ENCODE results near the gene DNAH10. TPM values are rescaled to one million over a fixed set of nuclear protein-coding genes. Genes with fewer than 3 reads are reported as not detected.

The DNAH10 gene
- total and polyA plus RNA-seq, 7 experiments from 2014 or later, result 0.05 to 0.50 (median 0.10) TPM

DNA sequence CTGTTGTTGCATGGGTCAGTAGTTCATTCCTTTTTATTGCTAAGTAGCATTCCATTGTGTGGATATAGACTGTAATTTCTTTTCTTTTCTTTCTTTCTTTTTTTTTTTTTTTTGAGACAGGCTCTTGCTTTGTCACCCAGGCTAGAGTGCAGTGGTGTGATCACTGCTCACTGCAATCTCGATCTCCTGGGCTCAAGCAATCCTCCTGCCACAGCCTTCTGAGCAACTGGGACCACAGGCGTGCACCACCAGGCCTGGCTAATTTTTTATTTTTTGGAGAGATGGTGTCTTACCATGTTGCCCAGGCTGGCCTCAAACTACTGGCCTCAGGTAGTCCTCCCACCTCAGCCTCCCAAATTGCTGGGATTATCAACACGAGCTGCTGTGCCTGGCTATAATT is 44.8 kb upstream of the DNAH10 start:
- Mint-ChIP-seq H3K4me1 (peaks cover 23 to 46% (median 33%) of the 10 kb centered on the region in 7 donors), H3K27ac (peak overlapping the region in 2 of 9 donors; percentile 28 to 74), H3K27me3 (no peaks in the 10 kb centered on the region), H3K4me3 (peak overlapping the region in 2 of 10 donors; percentile 31 to 32), H3K9me3 (no peaks in the 10 kb centered on the region), H3K36me3 (peaks cover 0 to 13% (median 4%) of the 10 kb centered on the region in 5 donors)
- intact Hi-C loops (cut with micrococcal nuclease), result no loop called here
- POLR2A ChIA-PET, result interaction anchor here (0.6 kb wide), 2 partner anchors 21 to 28 kb away, joined by 3 to 4 read pairs; no protein-coding TSS in a partner anchor
- CTCF ChIA-PET, result no interaction called here
- Histone ChIP-seq H3K4me1 (ENCODE audit: control insufficient read depth in 2 of 2, insufficient read depth in 2 of 2, low read length in 2 of 2) (peaks cover 11 to 15% of the 10 kb centered on the region in 2 donors), H3K27me3 (ENCODE audit: control insufficient read depth in 2 of 2, insufficient read depth in 2 of 2, low read length in 2 of 2) (no peaks in the 10 kb centered on the region), H3K9me3 (ENCODE audit: control insufficient read depth in 2 of 3, low read length in 3 of 3) (no peaks in the 10 kb centered on the region), H3K27ac (ENCODE audit: low read depth, low read length) (no peak overlapping the region), H3K4me3 (ENCODE audit: low read length) (no peak overlapping the region), H3K36me3 (ENCODE audit: control insufficient read depth in 2 of 3, insufficient read depth in 3 of 3, low read length in 3 of 3) (peaks cover 0 to 26% (median 4%) of the 10 kb centered on the region in 3 experiments)
- no peak for ATAC-seq
- no peak for DNase-seq

DNA sequence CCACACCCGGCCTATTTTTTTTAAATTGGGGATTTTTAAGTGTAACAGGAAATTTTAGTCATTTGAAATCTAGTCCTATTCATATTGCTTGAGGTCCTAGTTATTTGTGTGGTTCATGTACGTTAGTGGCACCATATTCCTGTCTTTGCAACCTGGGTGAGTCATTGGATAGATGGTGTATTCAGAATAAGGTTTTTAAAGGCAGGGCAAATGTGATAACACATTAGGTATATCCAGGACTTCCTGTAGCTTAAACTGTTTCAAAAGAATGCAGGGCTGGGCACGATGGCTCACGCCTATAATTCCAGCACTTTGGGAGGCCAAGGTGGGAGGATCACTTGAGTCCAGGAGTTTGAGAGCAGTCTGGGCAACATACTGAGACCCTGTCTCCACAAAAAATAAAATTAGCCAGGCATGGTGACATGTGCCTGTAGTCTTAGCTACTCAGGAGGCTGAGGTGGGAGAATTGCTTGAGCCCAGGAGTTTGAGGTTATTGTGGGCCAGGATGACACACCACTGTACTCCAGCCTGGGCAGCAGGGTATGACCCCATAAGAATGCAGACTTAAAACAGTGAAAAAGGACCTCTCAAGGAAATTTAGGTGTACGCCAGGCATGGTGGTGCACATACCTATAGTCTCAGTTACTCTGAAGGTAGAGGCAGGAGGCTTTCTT is 41.8 kb upstream of the DNAH10 start:
- intact Hi-C loops (cut with micrococcal nuclease), result no loop called here
- DNase-seq (no peak), ATAC-seq (no peak)
- ChIA-PET POLR2A (no interaction called here), CTCF (no interaction called here)
- Histone ChIP-seq H3K36me3 (ENCODE audit: control insufficient read depth in 2 of 3, insufficient read depth in 3 of 3, low read length in 3 of 3) (peaks cover 0 to 33% (median 4%) of the 10 kb centered on the region in 3 experiments), H3K27me3 (ENCODE audit: control insufficient read depth in 2 of 2, insufficient read depth in 2 of 2, low read length in 2 of 2) (no peaks in the 10 kb centered on the region), H3K9me3 (ENCODE audit: control insufficient read depth in 2 of 3, low read length in 3 of 3) (no peaks in the 10 kb centered on the region), H3K4me1 (ENCODE audit: control insufficient read depth in 2 of 2, insufficient read depth in 2 of 2, low read length in 2 of 2) (no peaks in the 10 kb centered on the region), H3K27ac (ENCODE audit: low read depth, low read length) (no peak overlapping the region), H3K4me3 (ENCODE audit: low read length) (no peak overlapping the region)
- H3K9me3 Mint-ChIP-seq, result no peaks in the 10 kb centered on the region
- H3K4me1 Mint-ChIP-seq, result peaks cover 9 to 36% (median 15%) of the 10 kb centered on the region in 7 donors
- H3K36me3 Mint-ChIP-seq, result peaks cover 0 to 17% (median 4%) of the 10 kb centered on the region in 5 donors
- H3K27me3 Mint-ChIP-seq, result no peaks in the 10 kb centered on the region
- peak overlapping the region in 1 of 9 donors; percentile 60 for H3K27ac Mint-ChIP-seq
- H3K4me3 Mint-ChIP-seq, result no peak overlapping the region

DNA sequence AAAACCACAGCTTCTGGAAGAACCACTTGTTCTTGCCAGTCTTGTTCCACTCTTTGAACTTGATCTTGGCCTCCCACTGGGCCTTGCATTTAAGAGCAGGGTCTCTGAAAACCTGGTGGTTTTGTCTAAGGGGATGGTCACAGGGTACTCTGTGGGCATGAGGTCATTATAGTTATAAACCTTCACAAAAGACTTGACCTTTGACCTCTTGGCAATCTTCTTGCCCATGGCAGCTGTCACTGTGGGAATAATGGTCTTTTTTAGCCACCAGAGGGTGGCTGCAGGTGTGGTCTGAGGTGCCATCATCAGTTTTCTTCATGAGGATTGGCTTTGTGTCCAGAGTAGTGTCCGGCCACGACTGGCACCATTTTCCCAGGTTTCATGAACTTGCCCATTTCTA is 40.9 kb upstream of the DNAH10 start:
- Mint-ChIP-seq H3K27me3 (no peaks in the 10 kb centered on the region), H3K36me3 (peaks cover 0 to 23% (median 9%) of the 10 kb centered on the region in 5 donors), H3K27ac (no peak overlapping the region), H3K4me1 (peaks cover 9 to 35% (median 13%) of the 10 kb centered on the region in 7 donors), H3K9me3 (no peaks in the 10 kb centered on the region), H3K4me3 (no peak overlapping the region)
- ChIA-PET CTCF (no interaction called here), POLR2A (interaction anchor here (2.4 kb wide), 1 partner anchor 9 kb away, joined by 10 read pairs; the partner anchor contains the start of gene ATP6V0A2)
- H3K27me3 ChIP-seq (ENCODE audit: control insufficient read depth in 2 of 2, insufficient read depth in 2 of 2, low read length in 2 of 2), result no peaks in the 10 kb centered on the region
- no peak overlapping the region for H3K27ac ChIP-seq (ENCODE audit: low read depth, low read length)
- H3K4me3 ChIP-seq (ENCODE audit: low read length), result no peak overlapping the region
- H3K4me1 ChIP-seq (ENCODE audit: control insufficient read depth in 2 of 2, insufficient read depth in 2 of 2, low read length in 2 of 2), result no peaks in the 10 kb centered on the region
- H3K36me3 ChIP-seq (ENCODE audit: control insufficient read depth in 2 of 3, insufficient read depth in 3 of 3, low read length in 3 of 3), result peaks cover 0 to 38% (median 4%) of the 10 kb centered on the region in 3 experiments
- no peak for ATAC-seq
- no peak for DNase-seq
- H3K9me3 ChIP-seq (ENCODE audit: control insufficient read depth in 2 of 3, low read length in 3 of 3), result no peaks in the 10 kb centered on the region
- intact Hi-C loops (cut with micrococcal nuclease), result no loop called here

- POLR2A ChIA-PET, result interaction anchor here (2.4 kb wide), 1 partner anchor 10 kb away, joined by 10 read pairs; the partner anchor contains the start of gene ATP6V0A2
- Mint-ChIP-seq H3K4me3 (peak overlapping the region in 2 of 10 donors; percentile 16 to 32), H3K9me3 (no peaks in the 10 kb centered on the region), H3K36me3 (peaks cover 0 to 36% (median 15%) of the 10 kb centered on the region in 5 donors), H3K27ac (no peak overlapping the region), H3K4me1 (peaks cover 4 to 32% (median 9%) of the 10 kb centered on the region in 7 donors), H3K27me3 (no peaks in the 10 kb centered on the region)
- ATAC-seq (no peak), DNase-seq (no peak)
- CTCF ChIA-PET, result no interaction called here
- Histone ChIP-seq H3K9me3 (ENCODE audit: control insufficient read depth in 2 of 3, low read length in 3 of 3) (no peaks in the 10 kb centered on the region), H3K27ac (ENCODE audit: low read depth, low read length) (no peak overlapping the region), H3K4me1 (ENCODE audit: control insufficient read depth in 2 of 2, insufficient read depth in 2 of 2, low read length in 2 of 2) (no peaks in the 10 kb centered on the region), H3K4me3 (ENCODE audit: low read length) (no peak overlapping the region), H3K36me3 (ENCODE audit: control insufficient read depth in 2 of 3, insufficient read depth in 3 of 3, low read length in 3 of 3) (peaks cover 0 to 53% (median 8%) of the 10 kb centered on the region in 3 experiments), H3K27me3 (ENCODE audit: control insufficient read depth in 2 of 2, insufficient read depth in 2 of 2, low read length in 2 of 2) (no peaks in the 10 kb centered on the region)
- intact Hi-C loops (cut with micrococcal nuclease), result no loop called here
Observed at GRCh38 chr12:123723011-123723410, 39.1 kb upstream of the DNAH10 start.

DNA sequence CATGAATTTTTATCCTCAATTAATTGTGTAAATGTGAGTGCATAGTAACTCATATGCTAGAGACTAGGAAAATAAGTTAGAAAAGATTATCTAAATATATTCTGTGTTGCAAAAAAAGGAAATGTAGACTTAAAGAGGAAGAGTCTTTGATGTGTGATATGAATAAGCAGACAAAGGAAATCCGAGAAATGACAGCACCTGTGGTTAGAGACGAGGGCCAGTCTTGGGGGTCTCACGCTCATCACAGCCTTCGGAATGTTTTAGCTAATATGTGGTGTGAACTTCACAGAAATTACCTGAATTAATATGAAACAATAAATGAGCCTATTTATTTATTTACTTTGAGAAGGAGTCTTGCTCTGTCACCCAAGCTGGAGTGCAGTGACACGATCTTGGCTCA is 38.3 kb upstream of the DNAH10 start:
- Histone ChIP-seq H3K4me3 (ENCODE audit: low read length) (no peak overlapping the region), H3K4me1 (ENCODE audit: control insufficient read depth in 2 of 2, insufficient read depth in 2 of 2, low read length in 2 of 2) (no peaks in the 10 kb centered on the region), H3K27ac (ENCODE audit: low read depth, low read length) (no peak overlapping the region), H3K9me3 (ENCODE audit: control insufficient read depth in 2 of 3, low read length in 3 of 3) (no peaks in the 10 kb centered on the region), H3K36me3 (ENCODE audit: control insufficient read depth in 2 of 3, insufficient read depth in 3 of 3, low read length in 3 of 3) (peaks cover 0 to 60% (median 12%) of the 10 kb centered on the region in 3 experiments), H3K27me3 (ENCODE audit: control insufficient read depth in 2 of 2, insufficient read depth in 2 of 2, low read length in 2 of 2) (no peaks in the 10 kb centered on the region)
- intact Hi-C loops (cut with micrococcal nuclease), result no loop called here
- ChIA-PET CTCF (no interaction called here), POLR2A (interaction anchor here (1.6 kb wide), 1 partner anchor 11 kb away, joined by 5 read pairs; the partner anchor contains the start of gene ATP6V0A2)
- Mint-ChIP-seq H3K4me3 (peak overlapping the region in 7 of 10 donors; percentile 27 to 67 (median 56)), H3K27ac (peak overlapping the region in 4 of 9 donors; percentile 22 to 74 (median 46)), H3K4me1 (peaks cover 4 to 32% (median 9%) of the 10 kb centered on the region in 7 donors), H3K9me3 (no peaks in the 10 kb centered on the region), H3K36me3 (peaks cover 0 to 44% (median 20%) of the 10 kb centered on the region in 5 donors), H3K27me3 (no peaks in the 10 kb centered on the region)
- ATAC-seq (no peak), DNase-seq (no peak)

DNA sequence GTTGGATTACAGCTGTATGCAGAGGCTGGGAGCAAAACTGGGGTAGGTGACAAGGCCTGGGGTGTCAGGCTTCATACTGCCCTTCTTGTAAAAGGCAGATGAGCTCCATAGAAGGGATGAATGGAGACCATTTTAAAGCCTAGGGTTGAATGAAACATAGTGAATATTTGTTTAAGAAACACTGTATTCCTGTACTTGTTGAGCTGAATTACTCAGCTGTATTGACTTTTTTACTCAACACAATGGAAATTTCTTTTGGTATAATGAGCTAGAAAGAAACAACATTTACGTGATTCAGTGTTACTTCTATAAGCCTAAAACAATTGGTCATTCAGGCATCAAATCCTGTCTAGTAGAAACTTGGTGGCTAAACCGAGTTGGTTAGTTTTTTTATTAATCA is 35.9 kb upstream of the DNAH10 start:
- CTCF ChIA-PET, result no interaction called here
- Mint-ChIP-seq H3K27ac (peak overlapping the region in 3 of 9 donors; percentile 4 to 28 (median 25)), H3K4me3 (no peak overlapping the region), H3K36me3 (peaks cover under 1 to 46% (median 27%) of the 10 kb centered on the region in 5 donors), H3K9me3 (no peaks in the 10 kb centered on the region), H3K4me1 (peaks cover 4 to 25% (median 9%) of the 10 kb centered on the region in 7 donors), H3K27me3 (no peaks in the 10 kb centered on the region)
- Histone ChIP-seq H3K4me3 (ENCODE audit: low read length) (no peak overlapping the region), H3K27ac (ENCODE audit: low read depth, low read length) (no peak overlapping the region), H3K9me3 (ENCODE audit: control insufficient read depth in 2 of 3, low read length in 3 of 3) (no peaks in the 10 kb centered on the region), H3K36me3 (ENCODE audit: control insufficient read depth in 2 of 3, insufficient read depth in 3 of 3, low read length in 3 of 3) (peaks cover 0 to 56% (median 14%) of the 10 kb centered on the region in 3 experiments), H3K4me1 (ENCODE audit: control insufficient read depth in 2 of 2, insufficient read depth in 2 of 2, low read length in 2 of 2) (no peaks in the 10 kb centered on the region), H3K27me3 (ENCODE audit: control insufficient read depth in 2 of 2, insufficient read depth in 2 of 2, low read length in 2 of 2) (no peaks in the 10 kb centered on the region)
- no peak for DNase-seq
- intact Hi-C loops (cut with micrococcal nuclease), result no loop called here
- ATAC-seq, result no peak
- POLR2A ChIA-PET, result interaction anchor here (1.5 kb wide), 1 partner anchor 9 kb away, joined by 3 read pairs; no protein-coding TSS in a partner anchor

Data from naive thymus-derived CD4-positive, alpha-beta T cell (primary cell).